ENCODE results near the gene ATG7. TPM values are rescaled to one million over a fixed set of nuclear protein-coding genes. Genes with fewer than 3 reads are reported as not detected.

Gene ATG7
- total RNA-seq, 4 donors from 2014 or later, result 45.8 to 85.3 (median 67.3) TPM

- Histone ChIP-seq H3K27ac (no peak overlapping the region), H3K36me3 (peaks cover 12 to 14% of the 10 kb centered on the region in 2 donors), H3K27me3 (no peaks in the 10 kb centered on the region), H3K9me3 (no peaks in the 10 kb centered on the region), H3K4me3 (replicated peaks in 1 of 3) (no peak overlapping the region), H3K4me1 (no peaks in the 10 kb centered on the region)
- no peak for TF ChIP-seq POLR2A (IDR thresholded peaks at IDR 0.05)
- no peak for TF ChIP-seq CTCF (IDR thresholded peaks at IDR 0.05)
- intact Hi-C loops (cut with DNase I), result no loop called here
- 85 to 93% methylated on average over 2 of the region's 2 CpGs for WGBS, 2 donors
- DNase-seq, result no peak
Observed at GRCh38 chr3:11322931-11323330, 50.7 kb downstream of the ATG7 start.

- Histone ChIP-seq H3K36me3 (peaks cover 6 to 10% of the 10 kb centered on the region in 2 donors), H3K9me3 (no peaks in the 10 kb centered on the region), H3K4me3 (replicated peaks in 1 of 3) (no peak overlapping the region), H3K27me3 (no peaks in the 10 kb centered on the region), H3K4me1 (no peaks in the 10 kb centered on the region), H3K27ac (no peak overlapping the region)
- 73 to 82% methylated on average over 3 of the region's 3 CpGs for WGBS, 2 donors
- intact Hi-C loops (cut with DNase I), result no loop called here
- no peak for DNase-seq
- no peak for TF ChIP-seq POLR2A (IDR thresholded peaks at IDR 0.05)
- TF ChIP-seq CTCF (IDR thresholded peaks at IDR 0.05), result no peak
Observed at GRCh38 chr3:11323813-11324212, 51.6 kb downstream of the ATG7 start.

GRCh38 chr3:11327619-11328018 lies 55.4 kb downstream of the ATG7 start:
- DNase-seq, result no peak
- Histone ChIP-seq H3K9me3 (no peaks in the 10 kb centered on the region), H3K36me3 (peaks cover 0 to 4% of the 10 kb centered on the region in 2 donors), H3K27ac (no peak overlapping the region), H3K27me3 (no peaks in the 10 kb centered on the region), H3K4me1 (no peaks in the 10 kb centered on the region), H3K4me3 (replicated peaks in 1 of 3) (no peak overlapping the region)
- TF ChIP-seq POLR2A (IDR thresholded peaks at IDR 0.05) (no peak), CTCF (IDR thresholded peaks at IDR 0.05) (no peak)
- intact Hi-C loops (cut with DNase I), result no loop called here
- WGBS, 2 donors, result 90 to 100% methylated on average over 3 of the region's 3 CpGs

GRCh38 chr3:11328196-11328945 lies 56.2 kb downstream of the ATG7 start:
- Histone ChIP-seq H3K27me3 (no peaks in the 10 kb centered on the region), H3K27ac (no peak overlapping the region), H3K9me3 (no peaks in the 10 kb centered on the region), H3K36me3 (peaks cover 0 to 4% of the 10 kb centered on the region in 2 donors), H3K4me1 (no peaks in the 10 kb centered on the region), H3K4me3 (replicated peaks in 1 of 3) (no peak overlapping the region)
- 94 to 95% methylated on average over 10 of the region's 10 CpGs for WGBS, 2 donors
- no peak for DNase-seq
- intact Hi-C loops (cut with DNase I), result no loop called here
- TF ChIP-seq POLR2A (IDR thresholded peaks at IDR 0.05) (no peak), CTCF (IDR thresholded peaks at IDR 0.05) (no peak)

GRCh38 chr3:11329777-11330176 lies 57.6 kb downstream of the ATG7 start:
- no peaks in the 10 kb centered on the region for H3K4me1 ChIP-seq
- H3K27ac ChIP-seq, result no peak overlapping the region
- DNase-seq, result no peak
- H3K36me3 ChIP-seq, result peaks cover 0 to 4% of the 10 kb centered on the region in 2 donors
- H3K4me3 ChIP-seq (replicated peaks in 1 of 3), result no peak overlapping the region
- intact Hi-C loops (cut with DNase I), result loop anchor here (10.0 kb wide), 1 partner anchor 175 kb away; the partner anchor contains the start of gene HRH1
- no peak for TF ChIP-seq CTCF (IDR thresholded peaks at IDR 0.05)
- no peak for TF ChIP-seq POLR2A (IDR thresholded peaks at IDR 0.05)
- H3K9me3 ChIP-seq, result no peaks in the 10 kb centered on the region
- 83 to 90% methylated on average over 2 of the region's 2 CpGs for WGBS, 2 donors
- H3K27me3 ChIP-seq, result no peaks in the 10 kb centered on the region

All from thyroid gland (tissue), 4 donors.